Osteocyte (in vitro differentiated cells): ENCODE data around the gene ADAMTSL1. TPM values are rescaled to one million over a fixed set of nuclear protein-coding genes. Genes with fewer than 3 reads are reported as not detected.

Source experiments
- DNase-seq: peaks from one replicate; pipeline ENCODE4 v3.0.0; 2021; ENCODE audit warnings: mixed read lengths; ENCODE audit not compliant: unreplicated experiment; ENCODE audit errors: extremely low spot score
- H3K27ac Mint-ChIP-seq: one replicate; pipeline ENCODE4 v1.8.0; 2021; ENCODE audit warnings: mild to moderate bottlenecking, mixed read lengths; ENCODE audit not compliant: unreplicated experiment
- H3K27me3 Mint-ChIP-seq: one replicate; pipeline ENCODE4 v1.8.0; 2021; ENCODE audit warnings: mixed read lengths; ENCODE audit not compliant: unreplicated experiment
- H3K36me3 Mint-ChIP-seq: one replicate; pipeline ENCODE4 v1.8.0; 2021; ENCODE audit warnings: mixed read lengths; ENCODE audit not compliant: unreplicated experiment
- H3K4me1 Mint-ChIP-seq: one replicate; pipeline ENCODE4 v1.8.0; 2021; ENCODE audit warnings: mixed read lengths; ENCODE audit not compliant: unreplicated experiment
- H3K4me3 Mint-ChIP-seq: one replicate; pipeline ENCODE4 v1.8.0; 2021; ENCODE audit warnings: mild to moderate bottlenecking, moderate library complexity, mixed read lengths; ENCODE audit not compliant: unreplicated experiment
- H3K9me3 Mint-ChIP-seq: one replicate; pipeline ENCODE4 v1.8.0; 2021; ENCODE audit warnings: mixed read lengths; ENCODE audit not compliant: unreplicated experiment
- total RNA-seq: library from RNA; stranded (reverse); gene quantifications from 2 replicates; pipeline ENCODE4 v1.2.1, GENCODE V29; 2021
- TF ChIP-seq, protein P1 (sequence below): fragments of 200-600 bp; sonication (generic); IDR thresholded peaks from 2 replicates; pipeline ENCODE4 v1.5.0; 2021; ENCODE audit warnings: antibody characterized with exemption, mild to moderate bottlenecking, moderate library complexity

The ADAMTSL1 gene
- total RNA-seq, 1 donor from 2014 or later, result 1.5 TPM

DNA sequence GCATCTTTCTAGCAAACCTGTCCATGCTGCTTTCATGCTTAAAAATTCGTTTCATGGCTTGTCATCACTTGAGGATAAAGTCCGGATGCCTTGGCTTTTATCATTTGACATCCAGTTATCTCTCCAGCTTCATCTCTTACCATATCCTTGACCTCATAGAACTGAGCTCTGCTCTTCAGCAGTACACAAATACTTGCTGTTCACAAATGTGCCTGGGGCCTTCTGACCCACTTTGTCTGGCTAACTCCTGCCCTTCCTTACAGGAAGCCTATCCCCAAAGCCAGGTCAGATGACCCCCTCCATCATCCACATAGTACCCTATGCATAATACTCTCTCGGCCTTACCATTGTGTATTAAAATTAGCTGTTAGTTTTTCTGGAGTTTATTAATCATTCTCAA lies 310.0 kb downstream of the ADAMTSL1 start:
- Mint-ChIP-seq H3K27ac (no peak overlapping the region), H3K9me3 (no peaks in the 10 kb centered on the region), H3K4me1 (peaks cover 27% of the 10 kb centered on the region), H3K27me3 (no peaks in the 10 kb centered on the region), H3K4me3 (no peak overlapping the region), H3K36me3 (no peaks in the 10 kb centered on the region)
- no peak for DNase-seq
- TF ChIP-seq, protein P1, sequence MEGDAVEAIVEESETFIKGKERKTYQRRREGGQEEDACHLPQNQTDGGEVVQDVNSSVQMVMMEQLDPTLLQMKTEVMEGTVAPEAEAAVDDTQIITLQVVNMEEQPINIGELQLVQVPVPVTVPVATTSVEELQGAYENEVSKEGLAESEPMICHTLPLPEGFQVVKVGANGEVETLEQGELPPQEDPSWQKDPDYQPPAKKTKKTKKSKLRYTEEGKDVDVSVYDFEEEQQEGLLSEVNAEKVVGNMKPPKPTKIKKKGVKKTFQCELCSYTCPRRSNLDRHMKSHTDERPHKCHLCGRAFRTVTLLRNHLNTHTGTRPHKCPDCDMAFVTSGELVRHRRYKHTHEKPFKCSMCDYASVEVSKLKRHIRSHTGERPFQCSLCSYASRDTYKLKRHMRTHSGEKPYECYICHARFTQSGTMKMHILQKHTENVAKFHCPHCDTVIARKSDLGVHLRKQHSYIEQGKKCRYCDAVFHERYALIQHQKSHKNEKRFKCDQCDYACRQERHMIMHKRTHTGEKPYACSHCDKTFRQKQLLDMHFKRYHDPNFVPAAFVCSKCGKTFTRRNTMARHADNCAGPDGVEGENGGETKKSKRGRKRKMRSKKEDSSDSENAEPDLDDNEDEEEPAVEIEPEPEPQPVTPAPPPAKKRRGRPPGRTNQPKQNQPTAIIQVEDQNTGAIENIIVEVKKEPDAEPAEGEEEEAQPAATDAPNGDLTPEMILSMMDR, result no peak

DNA sequence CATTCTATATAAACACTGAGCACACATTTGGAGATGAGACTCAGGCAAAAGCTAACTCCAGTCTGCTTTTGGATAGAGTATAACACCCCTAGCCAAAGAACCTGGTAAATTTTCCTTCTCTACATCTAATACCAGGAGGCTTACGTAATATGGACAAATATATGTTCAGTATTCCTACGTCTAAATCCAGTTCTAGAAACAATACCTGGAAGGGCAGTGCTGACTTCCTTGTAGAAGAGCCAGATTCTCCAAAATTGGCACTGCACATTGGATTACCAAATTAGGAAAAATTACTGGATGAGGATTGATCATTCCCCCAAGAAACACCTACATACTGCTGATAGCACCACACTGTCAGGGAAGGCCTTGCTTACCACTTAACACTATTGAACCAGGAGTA lies 311.7 kb downstream of the ADAMTSL1 start:
- TF ChIP-seq, protein P1, result no peak
- Mint-ChIP-seq H3K4me1 (peaks cover 27% of the 10 kb centered on the region), H3K9me3 (no peaks in the 10 kb centered on the region), H3K36me3 (no peaks in the 10 kb centered on the region), H3K27me3 (no peaks in the 10 kb centered on the region), H3K27ac (no peak overlapping the region), H3K4me3 (no peak overlapping the region)
- no peak for DNase-seq

DNA sequence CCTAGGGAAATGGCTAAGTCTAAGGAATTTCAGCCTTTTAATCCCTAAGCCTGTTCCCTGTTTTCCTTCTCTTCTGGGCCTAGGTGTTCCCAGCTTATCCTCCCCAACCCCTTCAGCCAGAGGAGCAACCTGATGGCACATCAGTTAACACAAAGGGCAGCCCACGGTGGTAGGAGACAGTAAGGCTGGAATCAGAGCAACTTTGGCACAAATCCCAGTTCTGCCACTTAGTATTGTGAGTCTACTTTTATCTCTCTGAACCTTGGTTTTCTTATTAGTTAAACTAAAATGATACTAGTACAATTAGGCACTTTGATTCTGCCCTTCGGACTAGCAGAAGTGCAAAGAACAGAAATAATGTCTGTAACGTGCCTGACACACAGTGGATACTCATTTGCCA lies 312.2 kb downstream of the ADAMTSL1 start:
- H3K4me1 Mint-ChIP-seq, result peaks cover 27% of the 10 kb centered on the region
- no peaks in the 10 kb centered on the region for H3K27me3 Mint-ChIP-seq
- H3K4me3 Mint-ChIP-seq, result no peak overlapping the region
- no peak overlapping the region for H3K27ac Mint-ChIP-seq
- DNase-seq, result no peak
- no peaks in the 10 kb centered on the region for H3K36me3 Mint-ChIP-seq
- H3K9me3 Mint-ChIP-seq, result no peaks in the 10 kb centered on the region
- TF ChIP-seq, protein P1, result no peak

DNA sequence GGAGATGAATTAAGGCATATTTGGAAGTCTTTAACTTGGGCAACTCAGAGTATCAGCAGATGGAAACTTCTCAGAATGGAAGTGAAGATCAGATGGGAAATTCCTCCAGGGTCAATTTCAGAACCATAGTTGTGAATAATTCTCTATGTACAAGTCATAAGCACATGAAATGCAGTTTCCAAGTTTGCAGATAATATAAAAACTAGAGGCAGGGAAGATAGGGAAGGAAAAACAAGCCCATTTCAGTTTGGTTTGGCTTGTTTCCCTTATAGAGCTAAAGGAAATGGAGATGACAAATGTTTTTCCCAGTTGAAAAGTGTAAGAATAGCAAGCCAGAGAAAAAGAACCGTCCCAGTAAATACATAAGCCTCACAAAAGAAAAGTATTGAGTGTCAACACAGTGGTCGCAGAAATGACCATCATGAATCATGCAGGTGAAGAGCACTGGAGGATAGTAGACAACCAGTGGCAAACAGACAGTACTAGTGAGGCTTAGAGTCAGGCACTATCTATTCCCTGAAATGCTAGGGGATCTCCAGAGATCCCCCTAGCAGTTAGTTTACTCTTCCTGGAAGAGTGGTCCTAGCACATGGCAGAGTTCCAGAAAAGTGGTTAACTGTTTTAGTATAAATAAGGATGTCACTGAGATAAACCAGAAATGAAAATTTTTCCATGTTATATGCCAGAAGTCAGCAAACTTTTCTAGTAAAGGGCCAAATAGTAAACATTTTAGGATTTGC lies 313.1 kb downstream of the ADAMTSL1 start:
- DNase-seq, result no peak
- TF ChIP-seq, protein P1, result no peak
- H3K4me1 Mint-ChIP-seq, result peaks cover 23% of the 10 kb centered on the region
- no peaks in the 10 kb centered on the region for H3K27me3 Mint-ChIP-seq
- H3K9me3 Mint-ChIP-seq, result no peaks in the 10 kb centered on the region
- H3K4me3 Mint-ChIP-seq, result no peak overlapping the region
- H3K36me3 Mint-ChIP-seq, result no peaks in the 10 kb centered on the region
- peak overlapping the region; percentile 11 for H3K27ac Mint-ChIP-seq

DNA sequence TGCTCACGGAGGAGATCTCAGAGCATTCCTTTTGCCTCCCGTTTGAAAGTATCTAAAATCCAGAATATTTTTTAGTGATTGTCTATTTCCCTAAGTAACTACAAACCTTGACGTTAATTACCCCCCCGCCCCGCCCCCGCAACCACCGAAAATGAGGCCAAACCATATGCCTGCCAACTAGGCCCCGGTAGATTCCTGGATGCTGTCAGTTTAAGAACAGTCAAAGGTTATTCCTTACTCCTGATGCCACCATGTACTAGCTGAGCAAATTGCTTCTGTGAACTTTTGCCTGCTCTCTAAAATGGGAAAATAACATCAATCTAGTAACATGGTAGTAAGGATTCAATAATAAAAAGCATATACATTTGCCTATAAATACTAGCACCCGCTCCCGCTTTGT lies 314.3 kb downstream of the ADAMTSL1 start:
- Mint-ChIP-seq H3K4me3 (no peak overlapping the region), H3K4me1 (peaks cover 23% of the 10 kb centered on the region), H3K9me3 (no peaks in the 10 kb centered on the region), H3K36me3 (no peaks in the 10 kb centered on the region), H3K27ac (no peak overlapping the region), H3K27me3 (no peaks in the 10 kb centered on the region)
- TF ChIP-seq, protein P1, result no peak
- no peak for DNase-seq
